ENCODE results near the gene APOL3. TPM values are rescaled to one million over a fixed set of nuclear protein-coding genes. Genes with fewer than 3 reads are reported as not detected.

APOL3 gene
- total RNA-seq, 4 donors from 2014 or later = 22.1 to 108 (median 76.7) TPM

GRCh38 chr22:36156515-36157419 is 3.8 kb downstream of the APOL3 start:
- peak overlapping the region; percentile 31 to 38 for H3K4me3 ChIP-seq
- no peaks in the 10 kb centered on the region for H3K36me3 ChIP-seq
- H3K27ac ChIP-seq = peak overlapping the region; percentile 94 to 98
- TF ChIP-seq CTCF (IDR thresholded peaks at IDR 0.05) (no peak), POLR2A (IDR thresholded peaks at IDR 0.05) (peak; percentile 22 to 66)
- H3K9me3 ChIP-seq = no peaks in the 10 kb centered on the region
- peak; percentile 89 to 95 for DNase-seq
- peaks cover 8 to 17% of the 10 kb centered on the region in 2 donors for H3K4me1 ChIP-seq
- H3K27me3 ChIP-seq = no peaks in the 10 kb centered on the region
- intact Hi-C loops (cut with DNase I; ENCODE audit: low total_unique reads) = no loop called here

DNA sequence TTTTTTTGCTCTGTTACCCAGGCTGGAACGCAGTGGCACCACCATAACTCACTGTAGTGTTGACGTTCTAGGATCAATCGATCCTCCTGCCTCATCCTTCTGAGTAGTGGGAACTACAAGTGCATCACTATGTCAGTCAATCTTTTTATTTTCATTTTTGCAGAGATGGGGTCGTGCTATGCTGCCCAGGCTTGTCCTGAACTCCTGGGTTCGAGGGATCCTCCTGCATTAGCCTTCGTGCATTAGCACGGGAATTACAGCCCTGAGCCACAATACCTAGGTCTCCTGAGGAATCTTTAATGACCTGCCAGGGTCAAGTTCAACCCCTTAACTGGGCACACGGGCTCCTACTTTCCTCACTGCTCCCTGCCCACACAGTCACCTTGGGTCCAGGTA is 4.4 kb downstream of the APOL3 start:
- no peaks in the 10 kb centered on the region for H3K27me3 ChIP-seq
- H3K4me3 ChIP-seq = peak overlapping the region; percentile 31 to 38
- TF ChIP-seq CTCF (IDR thresholded peaks at IDR 0.05) = no peak
- no peak for TF ChIP-seq POLR2A (IDR thresholded peaks at IDR 0.05)
- DNase-seq = no peak
- no peaks in the 10 kb centered on the region for H3K36me3 ChIP-seq
- no peaks in the 10 kb centered on the region for H3K9me3 ChIP-seq
- intact Hi-C loops (cut with DNase I; ENCODE audit: low total_unique reads) = no loop called here
- H3K4me1 ChIP-seq = peaks cover 8 to 17% of the 10 kb centered on the region in 2 donors
- peak overlapping the region; percentile 94 to 98 for H3K27ac ChIP-seq

DNA sequence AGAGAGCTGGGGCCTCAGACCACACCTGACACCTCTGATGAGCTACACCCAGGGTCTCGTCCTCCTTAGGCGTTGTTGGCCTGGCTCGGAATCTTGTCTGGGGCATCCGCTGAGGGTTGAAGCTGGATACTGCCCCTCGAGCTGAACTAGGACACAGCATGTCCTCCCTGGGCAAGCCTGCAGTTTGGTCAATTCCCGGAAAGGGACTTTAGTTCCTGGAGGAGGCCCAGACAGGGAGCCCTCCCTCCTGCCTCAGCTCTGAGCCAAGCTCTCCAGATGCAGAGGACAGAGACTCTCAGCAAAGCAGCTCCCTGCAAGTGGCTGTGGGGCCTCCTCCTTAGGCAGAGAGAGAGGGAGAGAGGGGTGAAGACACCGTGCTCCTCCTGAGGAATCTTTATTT is 4.9 kb downstream of the APOL3 start:
- peak overlapping the region; percentile 94 to 98 for H3K27ac ChIP-seq
- no peaks in the 10 kb centered on the region for H3K27me3 ChIP-seq
- peak; percentile 77 to 83 for DNase-seq
- no peaks in the 10 kb centered on the region for H3K9me3 ChIP-seq
- intact Hi-C loops (cut with DNase I; ENCODE audit: low total_unique reads) = no loop called here
- peak in 1 of 2 donors; percentile 38 for TF ChIP-seq POLR2A (IDR thresholded peaks at IDR 0.05)
- TF ChIP-seq CTCF (IDR thresholded peaks at IDR 0.05) = no peak
- peak overlapping the region; percentile 31 to 38 for H3K4me3 ChIP-seq
- H3K36me3 ChIP-seq = no peaks in the 10 kb centered on the region
- peaks cover 12 to 18% of the 10 kb centered on the region in 2 donors for H3K4me1 ChIP-seq

- Histone ChIP-seq H3K36me3 (no peaks in the 10 kb centered on the region), H3K27me3 (no peaks in the 10 kb centered on the region), H3K9me3 (no peaks in the 10 kb centered on the region), H3K4me3 (no peak overlapping the region), H3K4me1 (peaks cover 14 to 23% of the 10 kb centered on the region in 2 donors), H3K27ac (peak overlapping the region; percentile 94 to 98)
- DNase-seq = no peak
- TF ChIP-seq POLR2A (IDR thresholded peaks at IDR 0.05) = no peak
- TF ChIP-seq CTCF (IDR thresholded peaks at IDR 0.05) = no peak
- intact Hi-C loops (cut with DNase I; ENCODE audit: low total_unique reads) = no loop called here
These were observed 6.1 kb downstream of the APOL3 start for GRCh38 chr22:36154423-36154945.

All from uterus (tissue), 4 donors.